ENCODE measurements around the gene AGXT2. TPM values are rescaled to one million over a fixed set of nuclear protein-coding genes. Genes with fewer than 3 reads are reported as not detected.

The AGXT2 gene
- total RNA-seq, 6 experiments from 2014 or later = 24.7 to 88.2 (median 55.8) TPM

GRCh38 chr5:34957321-34957720 is 90.4 kb downstream of the AGXT2 start:
- H3K27me3 ChIP-seq = no peaks in the 10 kb centered on the region
- DNase-seq = no peak
- H3K27ac ChIP-seq = no peak overlapping the region
- TF ChIP-seq CTCF (IDR thresholded peaks at IDR 0.05) (no peak), POLR2A (IDR thresholded peaks at IDR 0.05) (no peak)
- H3K4me1 ChIP-seq = peaks cover 0 to 12% (median 3%) of the 10 kb centered on the region in 4 donors
- ATAC-seq = peak; percentile 59 to 90 (median 70)
- no peaks in the 10 kb centered on the region for H3K9me3 ChIP-seq
- 56% methylated on average over 1 of the region's 1 CpG for WGBS (ENCODE audit: insufficient coverage, low coverage, low lambda C conversion rate, missing lambda C conversion rate)
- no peak overlapping the region for H3K4me3 ChIP-seq
- intact Hi-C loops (cut with DNase I) = no loop called here
- peaks cover 0 to 22% (median 0%) of the 10 kb centered on the region in 4 donors for H3K36me3 ChIP-seq

Other genes starting within 250 kb of the AGXT2 start
- under 1 TPM in 2 of 6 experiments, not detected in 4; 0.15 to 0.51 TPM for gene TTC23L, start 208.8 kb downstream of the AGXT2 start, total RNA-seq
- 1 to 10 TPM; 4.7 to 9.0 (median 6.2) TPM for gene RAD1, start 132.4 kb downstream of the AGXT2 start, total RNA-seq
- 1 to 10 TPM; 4.9 to 9.4 (median 8.1) TPM for gene BRIX1, start 132.2 kb downstream of the AGXT2 start, total RNA-seq
- gene DNAJC21, start 118.4 kb downstream of the AGXT2 start, total RNA-seq = 10 to 100 TPM; 13.3 to 23.9 (median 20.2) TPM
- gene PRLR, start 182.5 kb upstream of the AGXT2 start, total RNA-seq = 10 to 100 TPM in 5 of 6 experiments, 1 to 10 TPM in 1; 7.4 to 26.8 (median 15.1) TPM